HT-29 (cell line): ENCODE measurements around the gene MYH1. TPM values are rescaled to one million over a fixed set of nuclear protein-coding genes. Genes with fewer than 3 reads are reported as not detected.
"Not testable (repeated sequence)": the region's sequence is repeated elsewhere in the genome, so short reads cannot be mapped to it uniquely, and the experiment has no call there.

Experiments used
- DNase-seq: peaks from one replicate; pipeline ENCODE4 v3.0.0-alpha.2; 2015; ENCODE audit warnings: low spot score
- total RNA-seq: library from RNA; depleted of rRNA; stranded (reverse); fragments of >200 nt; shearing (Covaris generic); gene quantifications from 2 replicates; pipeline ENCODE4 v1.2.3, GENCODE V29; 2014; rRNA removed

MYH1 gene
- total RNA-seq = not detected in 2 replicates

DNA sequence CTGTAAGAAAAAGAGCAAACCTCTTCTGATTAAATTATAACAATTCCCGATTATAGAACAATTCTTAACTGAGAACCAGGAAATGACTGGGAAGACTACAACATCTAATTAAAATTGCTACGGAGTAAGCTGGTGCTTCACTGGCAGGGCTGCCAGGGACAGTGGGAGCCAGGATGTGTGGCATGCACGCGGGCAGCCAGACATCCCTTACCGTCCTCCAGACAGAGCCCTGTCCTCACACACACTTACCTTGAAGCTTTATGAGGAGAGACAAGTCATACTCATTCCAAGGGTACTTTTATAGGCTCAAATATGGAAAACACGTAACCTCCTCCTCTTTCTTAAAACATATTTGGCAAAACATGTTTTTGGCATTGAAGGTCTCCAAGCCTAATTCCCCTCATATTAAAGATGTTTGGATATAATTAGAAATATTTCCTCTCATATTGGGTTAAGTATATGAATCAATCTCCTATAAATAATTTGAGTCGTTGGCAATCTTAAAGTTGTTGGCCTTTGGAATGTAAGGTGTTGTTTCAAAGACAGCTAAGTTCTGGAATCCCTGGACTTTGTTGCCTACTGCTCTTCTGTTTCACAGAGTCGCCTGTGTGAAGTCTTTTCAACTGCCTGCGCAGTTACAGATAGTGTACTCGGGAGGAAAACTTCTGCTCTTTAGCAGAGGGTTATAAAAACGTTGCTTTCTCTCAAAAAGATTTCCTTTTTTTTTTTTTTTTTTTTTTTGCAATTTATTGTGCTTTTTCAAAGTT lies at the start of gene MYH1:
MYH1 (minus strand) TSS at position 272 of the 767 bp plus-strand sequence. CDS start 1,900 bp downstream, outside the sequence.
- no peak for DNase-seq

GRCh38 chr17:10563991-10564660 lies 45.8 kb upstream of the MYH1 start:
- no peak for DNase-seq

DNA sequence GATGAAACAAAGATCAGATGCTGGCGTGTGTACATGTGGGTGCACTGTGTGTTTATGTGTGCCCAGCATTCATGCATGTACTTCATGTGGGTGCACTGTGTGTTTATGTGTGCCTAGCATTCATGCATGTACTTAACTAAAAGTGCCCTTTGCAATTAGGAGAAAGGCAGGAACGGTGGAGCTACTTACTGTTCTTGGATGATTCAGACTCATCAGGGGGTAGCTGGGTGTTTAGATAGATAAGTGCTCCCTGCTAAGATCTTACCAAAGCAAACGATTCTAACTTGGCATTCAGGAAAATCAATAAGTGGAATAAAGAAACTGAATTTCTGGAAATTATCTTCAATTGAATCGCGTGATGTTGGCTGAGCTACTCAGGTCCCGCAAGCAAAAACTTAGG lies 39.7 kb upstream of the MYH1 start:
- DNase-seq = no peak

GRCh38 chr17:10557422-10557821 lies 39.1 kb upstream of the MYH1 start:
- DNase-seq = no peak

- no peak for DNase-seq
Observed at GRCh38 chr17:10556301-10557005, 38.1 kb upstream of the MYH1 start.

DNA sequence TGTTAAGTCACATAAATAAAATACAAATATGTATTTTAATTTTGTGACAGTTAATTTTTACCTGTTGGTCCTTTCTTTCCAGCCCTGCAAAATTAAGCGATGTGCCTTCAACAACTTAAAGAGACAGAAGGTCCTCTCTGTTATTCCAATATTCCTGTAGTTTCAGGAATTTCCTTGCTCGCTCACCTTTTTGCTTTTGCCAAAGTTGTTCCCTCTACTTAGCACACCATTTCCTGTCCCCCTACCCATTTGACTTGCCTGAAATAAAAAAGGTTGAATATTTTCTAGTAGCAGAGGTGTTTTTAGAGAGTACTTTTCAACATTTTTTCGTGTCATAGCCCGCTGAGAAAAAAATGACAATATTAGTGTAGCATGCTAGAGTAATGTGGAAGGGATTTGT lies 31.7 kb upstream of the MYH1 start:
- DNase-seq = no peak

DNA sequence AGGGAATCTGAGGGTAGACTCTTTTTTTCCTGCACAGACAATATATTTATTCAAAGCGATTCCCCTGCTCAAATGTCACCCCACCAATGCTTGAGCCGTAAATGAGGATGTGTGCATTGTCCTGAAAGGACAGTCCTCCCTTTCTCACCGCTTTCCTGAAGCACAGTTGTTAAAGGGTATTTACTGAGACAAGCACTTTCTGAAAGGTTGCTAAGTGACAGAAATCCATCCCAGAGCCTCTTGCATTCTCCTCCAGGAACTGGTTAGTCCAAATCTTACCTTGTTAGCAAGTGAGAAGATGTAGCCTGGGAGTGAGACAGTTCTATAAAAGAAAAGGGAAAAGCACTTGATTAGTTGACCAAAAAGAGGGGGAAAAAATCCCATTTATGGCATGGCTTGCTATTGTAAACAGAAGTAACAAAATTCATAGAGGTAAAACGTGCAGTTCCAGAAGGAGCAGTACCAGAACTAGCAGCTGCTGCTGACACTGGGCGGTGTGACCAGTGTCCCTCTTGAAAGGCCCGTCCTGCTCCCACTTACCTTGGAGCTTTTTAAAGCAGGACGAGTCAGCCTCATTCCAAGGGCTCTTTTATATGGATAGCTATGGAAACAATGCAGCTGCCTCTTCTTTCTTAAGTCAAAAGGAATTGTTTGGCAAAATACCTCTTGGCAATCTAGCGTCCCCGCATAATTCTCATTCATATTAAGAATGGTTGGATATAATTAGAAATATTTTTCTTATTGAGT lies 30.9 kb upstream of the MYH1 start, which contains the start of gene MYH2:
MYH2 (minus strand) TSS at position 563 of the 747 bp plus-strand sequence. CDS start 1,738 bp downstream, outside the sequence.
- no peak for DNase-seq

GRCh38 chr17:10547351-10547750 lies 29.0 kb upstream of the MYH1 start:
- DNase-seq = no peak

GRCh38 chr17:10543486-10543885 lies 25.1 kb upstream of the MYH1 start:
- not testable (repeated sequence) for DNase-seq

DNA sequence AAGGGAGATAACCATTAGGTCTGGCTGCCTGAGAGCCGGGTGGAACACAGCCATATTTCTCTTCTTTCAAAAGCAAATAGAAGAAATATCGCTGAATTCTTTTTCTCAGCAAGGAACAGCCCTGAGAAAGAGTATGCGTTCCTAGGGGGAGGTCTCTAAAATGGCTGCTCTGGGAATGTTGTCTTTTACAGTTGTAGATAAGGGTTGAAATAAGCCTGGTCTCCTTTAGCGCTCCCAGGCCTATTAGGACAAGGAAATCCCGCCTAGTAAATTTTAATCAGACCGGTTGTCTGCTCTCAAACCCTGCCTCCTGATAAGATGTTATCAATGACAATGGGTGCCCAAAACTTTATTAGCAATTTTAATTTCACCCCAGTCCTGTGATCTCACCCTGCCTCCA lies 22.8 kb upstream of the MYH1 start:
- DNase-seq = not testable (repeated sequence)

GRCh38 chr17:10532026-10532425 lies 13.7 kb upstream of the MYH1 start:
- no peak for DNase-seq

DNA sequence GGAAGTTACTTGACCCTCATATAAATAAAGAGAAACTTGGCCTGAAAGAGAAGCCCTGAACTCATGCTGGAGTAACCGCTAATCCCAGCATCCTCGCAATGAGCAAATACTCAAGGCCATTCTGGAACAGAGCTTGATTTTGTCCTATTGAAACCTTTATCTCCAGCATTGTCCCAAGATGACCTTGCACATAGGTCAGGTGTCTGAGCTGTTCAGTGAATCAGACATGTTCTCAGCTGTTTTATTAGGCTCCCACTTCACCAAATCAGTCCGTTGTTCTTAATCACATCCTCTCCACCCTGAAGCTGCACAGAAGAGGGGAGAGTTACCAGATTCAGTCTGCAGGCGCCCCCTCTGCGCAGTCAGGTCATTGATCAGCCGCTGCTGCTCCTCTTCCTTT lies 9.1 kb upstream of the MYH1 start:
- DNase-seq = no peak

DNA sequence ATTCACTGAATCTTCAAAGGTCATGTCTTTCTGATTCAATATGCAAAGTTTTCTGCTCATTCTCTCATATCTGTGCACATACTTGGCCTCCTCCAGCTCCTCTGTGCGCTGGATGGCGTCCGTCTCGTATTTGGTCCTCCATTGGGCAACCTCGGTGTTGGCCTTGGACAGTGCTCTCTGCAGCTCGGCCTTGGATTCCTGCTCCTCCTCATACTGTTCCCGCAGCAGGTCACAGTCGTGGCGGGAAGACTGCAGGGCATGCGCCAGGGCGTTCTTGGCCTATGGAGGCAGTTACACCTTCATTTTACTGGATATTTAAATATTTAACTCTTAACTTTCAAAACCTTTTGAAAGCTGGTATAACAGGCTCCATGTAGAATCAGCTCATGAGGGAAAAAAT lies 8.2 kb upstream of the MYH1 start:
- DNase-seq = no peak

DNA sequence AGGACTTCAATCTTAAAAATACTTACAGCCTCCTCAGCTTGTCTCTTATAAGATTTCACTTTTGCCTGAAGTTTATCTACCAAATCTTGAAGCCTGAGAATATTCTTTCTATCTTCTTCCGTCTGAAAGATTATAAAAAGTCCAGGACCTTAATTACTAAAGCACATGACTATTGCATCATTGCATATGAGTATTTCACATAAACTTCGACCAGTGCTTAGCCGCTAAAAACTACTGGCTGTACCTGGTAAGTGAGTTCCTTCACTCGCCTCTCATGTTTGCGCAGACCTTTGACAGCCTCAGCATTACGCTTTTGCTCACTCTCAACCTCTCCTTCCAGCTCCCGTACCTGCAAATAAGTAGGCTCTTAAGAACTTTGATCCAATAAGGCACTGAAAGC lies 4.7 kb upstream of the MYH1 start:
- DNase-seq = no peak

- no peak for DNase-seq
Observed at GRCh38 chr17:10521949-10522348, 3.6 kb upstream of the MYH1 start.

DNA sequence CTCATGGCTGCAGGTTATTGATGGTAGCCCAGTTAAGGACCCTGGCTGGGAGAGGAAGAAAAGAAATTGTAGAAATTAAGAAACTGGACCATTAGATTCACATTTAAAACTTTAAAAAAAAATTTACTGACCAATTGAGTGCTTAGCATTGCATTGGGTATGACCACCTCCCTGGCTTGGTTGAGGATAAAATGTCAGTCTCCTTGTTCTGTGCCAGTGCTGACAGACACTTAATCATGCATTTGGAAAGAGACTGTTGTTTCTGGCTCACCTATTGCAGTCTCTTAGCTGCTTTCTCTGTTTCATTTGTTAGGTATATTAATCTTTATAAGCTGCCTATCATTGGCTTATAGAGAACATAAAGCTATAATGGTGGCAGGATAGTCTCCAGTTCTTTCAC lies 1.7 kb downstream of the MYH1 start:
- no peak for DNase-seq

- no peak for DNase-seq
Observed at GRCh38 chr17:10516065-10516464, 2.3 kb downstream of the MYH1 start.

- DNase-seq = no peak
Observed at GRCh38 chr17:10513299-10514067, 4.9 kb downstream of the MYH1 start.

DNA sequence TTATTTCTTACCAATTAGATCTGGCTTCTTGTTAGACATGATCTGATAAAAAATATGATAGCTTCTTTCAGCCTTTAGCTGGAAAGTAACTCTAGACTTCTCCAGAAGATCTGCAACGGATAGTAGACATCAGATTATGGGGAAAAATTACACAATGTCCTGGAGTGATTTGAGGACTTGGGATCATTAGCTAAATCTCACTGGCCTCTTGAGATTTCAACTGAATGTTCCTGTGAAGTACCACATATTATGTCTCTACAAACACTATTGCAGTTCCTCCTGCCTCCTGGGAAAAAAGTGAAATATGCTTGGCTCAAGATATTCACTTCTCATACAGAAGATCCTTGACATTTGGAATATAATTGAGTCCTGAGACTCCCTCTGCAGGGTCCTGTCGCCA lies 5.5 kb downstream of the MYH1 start:
- no peak for DNase-seq

DNA sequence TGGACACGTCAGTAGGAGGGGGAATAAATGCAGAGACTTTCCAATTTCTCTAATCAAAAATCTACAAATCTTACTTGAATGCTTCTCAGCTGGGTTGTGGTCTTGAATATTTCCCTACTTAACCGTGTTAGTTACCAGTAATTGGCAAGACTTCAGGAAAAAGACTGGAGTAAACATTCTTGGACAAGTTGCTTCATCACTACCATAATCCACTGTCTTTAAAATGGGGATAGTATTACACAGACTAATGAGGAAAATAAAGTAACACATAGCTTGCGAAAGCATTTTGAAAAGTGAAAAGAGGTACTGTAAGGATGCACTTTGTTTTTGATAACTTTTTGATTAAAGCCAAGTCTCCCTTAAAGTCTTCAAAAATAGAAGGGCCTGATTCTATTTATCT lies 18.4 kb downstream of the MYH1 start:
- DNase-seq = no peak

DNA sequence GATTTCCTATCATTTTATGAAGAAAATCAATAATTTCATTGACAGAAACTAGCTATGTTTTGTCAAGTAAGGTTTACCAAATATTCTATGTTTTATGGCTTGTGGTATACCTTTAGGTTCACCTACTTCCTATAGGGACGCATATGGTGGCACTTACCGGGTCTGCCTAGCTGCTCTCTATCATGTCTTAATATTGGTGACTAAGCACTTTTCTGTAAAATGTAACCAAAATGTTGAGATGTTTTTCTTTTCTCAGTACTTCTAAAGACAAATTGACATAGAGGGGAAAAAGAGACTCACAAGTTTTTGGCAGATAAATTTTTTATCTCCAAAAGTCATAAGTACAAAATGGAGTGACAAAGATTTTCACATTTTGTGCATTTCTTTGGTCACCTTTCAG lies 26.3 kb downstream of the MYH1 start:
- DNase-seq = no peak
